Chondrocyte (in vitro differentiated cells): ENCODE measurements around the gene TRERF1. TPM values are rescaled to one million over a fixed set of nuclear protein-coding genes. Genes with fewer than 3 reads are reported as not detected.

Experiments used
- DNase-seq: peaks from one replicate; pipeline ENCODE4 v3.0.0; 2021; ENCODE audit warnings: mixed read lengths, low spot score
- H3K27ac Mint-ChIP-seq: one replicate; pipeline ENCODE4 v1.8.0; 2021; ENCODE audit warnings: mild to moderate bottlenecking, moderate library complexity, mixed read lengths; ENCODE audit not compliant: unreplicated experiment
- H3K27me3 Mint-ChIP-seq: 2 replicates; pipeline ENCODE4 v1.8.0; 2021; ENCODE audit warnings: low read depth, mixed read lengths
- H3K36me3 Mint-ChIP-seq: 2 replicates; pipeline ENCODE4 v1.8.0; 2021; ENCODE audit warnings: low read depth, mixed read lengths
- H3K4me1 Mint-ChIP-seq: 2 replicates; pipeline ENCODE4 v1.8.0; 2021; ENCODE audit warnings: low read depth, mild to moderate bottlenecking, mixed read lengths
- H3K4me3 Mint-ChIP-seq: one replicate; pipeline ENCODE4 v1.8.0; 2021; ENCODE audit warnings: mild to moderate bottlenecking, moderate library complexity, mixed read lengths; ENCODE audit not compliant: unreplicated experiment
- H3K9me3 Mint-ChIP-seq: 2 replicates; pipeline ENCODE4 v1.8.0; 2021; ENCODE audit warnings: low read depth, mixed read lengths
- CTCF ChIP-seq: fragments of 200-600 bp; sonication (generic); IDR thresholded peaks from 2 replicates; pipeline ENCODE4 v1.5.0; 2021; ENCODE audit warnings: antibody characterized with exemption, mild to moderate bottlenecking, moderate library complexity
- total RNA-seq: library from RNA; stranded (reverse); gene quantifications from 3 replicates; pipeline ENCODE4 v1.2.1, GENCODE V29; 2021

TRERF1 gene
- total RNA-seq, 1 donor from 2014 or later = 1.8 TPM

GRCh38 chr6:42405021-42405420, 46.7 kb downstream of the TRERF1 start:
- Mint-ChIP-seq H3K4me1 (peaks cover 38% of the 10 kb centered on the region), H3K27me3 (no peaks in the 10 kb centered on the region), H3K36me3 (no peaks in the 10 kb centered on the region), H3K27ac (peak overlapping the region; percentile 81), H3K4me3 (no peak overlapping the region), H3K9me3 (no peaks in the 10 kb centered on the region)
- DNase-seq = no peak
- TF ChIP-seq CTCF = no peak

GRCh38 chr6:42404484-42404883, 47.2 kb downstream of the TRERF1 start:
- Mint-ChIP-seq H3K27me3 (no peaks in the 10 kb centered on the region), H3K36me3 (no peaks in the 10 kb centered on the region), H3K4me1 (peaks cover 38% of the 10 kb centered on the region), H3K9me3 (no peaks in the 10 kb centered on the region), H3K4me3 (no peak overlapping the region), H3K27ac (peak overlapping the region; percentile 81)
- no peak for TF ChIP-seq CTCF
- no peak for DNase-seq

- Mint-ChIP-seq H3K4me1 (peaks cover 38% of the 10 kb centered on the region), H3K4me3 (no peak overlapping the region), H3K27me3 (no peaks in the 10 kb centered on the region), H3K36me3 (no peaks in the 10 kb centered on the region), H3K27ac (no peak overlapping the region), H3K9me3 (no peaks in the 10 kb centered on the region)
- no peak for TF ChIP-seq CTCF
- DNase-seq = no peak
Observed at GRCh38 chr6:42403831-42404230, 47.9 kb downstream of the TRERF1 start.

- Mint-ChIP-seq H3K27ac (no peak overlapping the region), H3K9me3 (no peaks in the 10 kb centered on the region), H3K36me3 (no peaks in the 10 kb centered on the region), H3K4me3 (no peak overlapping the region), H3K27me3 (no peaks in the 10 kb centered on the region), H3K4me1 (peaks cover 38% of the 10 kb centered on the region)
- no peak for TF ChIP-seq CTCF
- no peak for DNase-seq
Observed at GRCh38 chr6:42403421-42403820, 48.3 kb downstream of the TRERF1 start.

- Mint-ChIP-seq H3K4me1 (peaks cover 31% of the 10 kb centered on the region), H3K36me3 (no peaks in the 10 kb centered on the region), H3K9me3 (no peaks in the 10 kb centered on the region), H3K27me3 (no peaks in the 10 kb centered on the region), H3K27ac (no peak overlapping the region), H3K4me3 (no peak overlapping the region)
- no peak for DNase-seq
- TF ChIP-seq CTCF = no peak
Observed at GRCh38 chr6:42402184-42402583, 49.5 kb downstream of the TRERF1 start.
